Stimulated activated CD4-positive, alpha-beta T cell treated with anti-CD3 and anti-CD28 coated beads, Interleukin-1b, Interleukin-23, amount 100 ng/mL, for 1 hour (primary cell): ENCODE data around the gene PEAK1.

Experiments used
- DNase-seq, 2 donors: peaks; one replicate each; pipeline ENCODE4 v3.0.0-alpha.2; 2020; ENCODE audit warnings: low read depth in 2 of 2

The PEAK1 gene, protein sequence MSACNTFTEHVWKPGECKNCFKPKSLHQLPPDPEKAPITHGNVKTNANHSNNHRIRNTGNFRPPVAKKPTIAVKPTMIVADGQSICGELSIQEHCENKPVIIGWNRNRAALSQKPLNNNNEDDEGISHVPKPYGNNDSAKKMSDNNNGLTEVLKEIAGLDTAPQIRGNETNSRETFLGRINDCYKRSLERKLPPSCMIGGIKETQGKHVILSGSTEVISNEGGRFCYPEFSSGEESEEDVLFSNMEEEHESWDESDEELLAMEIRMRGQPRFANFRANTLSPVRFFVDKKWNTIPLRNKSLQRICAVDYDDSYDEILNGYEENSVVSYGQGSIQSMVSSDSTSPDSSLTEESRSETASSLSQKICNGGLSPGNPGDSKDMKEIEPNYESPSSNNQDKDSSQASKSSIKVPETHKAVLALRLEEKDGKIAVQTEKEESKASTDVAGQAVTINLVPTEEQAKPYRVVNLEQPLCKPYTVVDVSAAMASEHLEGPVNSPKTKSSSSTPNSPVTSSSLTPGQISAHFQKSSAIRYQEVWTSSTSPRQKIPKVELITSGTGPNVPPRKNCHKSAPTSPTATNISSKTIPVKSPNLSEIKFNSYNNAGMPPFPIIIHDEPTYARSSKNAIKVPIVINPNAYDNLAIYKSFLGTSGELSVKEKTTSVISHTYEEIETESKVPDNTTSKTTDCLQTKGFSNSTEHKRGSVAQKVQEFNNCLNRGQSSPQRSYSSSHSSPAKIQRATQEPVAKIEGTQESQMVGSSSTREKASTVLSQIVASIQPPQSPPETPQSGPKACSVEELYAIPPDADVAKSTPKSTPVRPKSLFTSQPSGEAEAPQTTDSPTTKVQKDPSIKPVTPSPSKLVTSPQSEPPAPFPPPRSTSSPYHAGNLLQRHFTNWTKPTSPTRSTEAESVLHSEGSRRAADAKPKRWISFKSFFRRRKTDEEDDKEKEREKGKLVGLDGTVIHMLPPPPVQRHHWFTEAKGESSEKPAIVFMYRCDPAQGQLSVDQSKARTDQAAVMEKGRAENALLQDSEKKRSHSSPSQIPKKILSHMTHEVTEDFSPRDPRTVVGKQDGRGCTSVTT (N-terminal part only)

DNA sequence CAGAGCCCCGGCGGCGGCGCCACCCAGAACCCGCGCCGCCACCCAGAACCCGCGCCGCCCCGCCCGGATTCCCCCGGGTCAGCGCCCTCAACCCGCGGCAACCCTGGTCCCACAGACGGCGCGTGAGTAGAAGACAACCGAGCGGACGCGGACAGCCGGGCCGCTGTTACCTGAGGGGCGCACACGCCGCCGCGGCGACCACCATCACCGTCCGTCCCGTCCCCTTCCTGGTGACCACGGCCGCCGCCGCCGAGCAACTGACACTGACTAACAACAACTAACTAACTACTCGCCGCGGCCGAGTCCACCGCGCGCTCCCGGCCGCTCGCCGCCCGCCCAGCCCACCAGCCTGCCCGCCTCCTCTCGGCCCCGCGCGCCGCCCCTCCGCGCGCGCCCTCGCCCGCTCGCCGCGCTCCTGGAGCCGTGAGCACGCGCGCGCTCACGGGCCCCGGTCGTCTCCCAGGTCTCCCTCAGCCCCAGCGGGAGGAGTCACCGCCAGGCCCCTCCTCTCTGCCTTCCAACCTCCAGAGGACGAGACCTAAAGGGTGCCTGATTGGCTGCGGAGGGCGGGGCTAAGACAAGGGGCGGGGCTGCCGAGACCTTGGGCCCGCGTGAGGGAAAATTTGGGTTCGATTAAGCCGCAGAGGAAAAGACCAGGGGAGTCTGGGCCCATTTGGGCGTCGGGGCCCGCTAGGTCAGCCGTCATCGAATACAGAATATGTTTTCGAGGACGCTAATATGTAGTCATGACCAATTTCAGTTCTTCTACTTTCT, at the start of gene PEAK1:
Gene PEAK1, minus strand, starts transcription at position 269 of the 774 bp plus-strand sequence. CDS start 238,178 bp downstream, outside the sequence.
- peak; percentile 99 for DNase-seq

DNA sequence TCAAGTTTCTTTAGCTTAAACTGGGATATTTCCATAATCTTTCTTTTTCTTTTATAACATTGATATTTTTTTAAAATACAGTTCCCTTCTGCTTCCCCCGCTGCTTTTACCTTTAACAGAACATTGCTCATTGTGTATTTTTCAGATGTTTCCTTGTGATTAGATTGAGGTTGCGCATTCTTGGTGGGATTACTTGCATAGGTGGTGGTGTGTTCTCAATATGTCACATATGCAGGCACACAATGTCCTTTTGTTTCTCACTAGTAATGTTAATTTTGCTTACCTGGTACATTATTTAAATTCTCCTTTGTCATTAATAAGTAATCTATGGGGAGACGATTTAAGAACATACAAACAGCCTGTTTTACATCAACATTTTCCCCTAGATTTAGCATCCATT, 49.0 kb upstream of the PEAK1 start:
- DNase-seq, result no peak

DNA sequence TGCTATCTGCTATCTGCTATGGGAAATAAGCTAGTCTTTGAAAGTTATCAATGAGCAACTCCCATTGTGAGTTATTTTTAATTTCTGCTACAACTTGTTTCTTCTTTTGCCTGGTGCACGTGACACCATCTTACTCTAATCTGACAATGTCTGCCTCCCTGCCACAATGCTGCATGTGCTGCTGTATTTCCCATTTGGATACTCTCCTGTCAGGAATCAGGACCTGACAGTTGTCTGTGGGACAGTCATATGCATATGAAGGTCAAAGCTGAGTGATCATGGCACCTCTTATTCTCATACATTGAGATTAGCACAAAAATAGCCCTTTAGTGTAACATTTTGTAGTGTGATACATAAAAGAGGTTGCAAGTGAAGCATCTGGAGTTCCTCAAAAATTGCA, 46.6 kb upstream of the PEAK1 start:
- no peak for DNase-seq

DNA sequence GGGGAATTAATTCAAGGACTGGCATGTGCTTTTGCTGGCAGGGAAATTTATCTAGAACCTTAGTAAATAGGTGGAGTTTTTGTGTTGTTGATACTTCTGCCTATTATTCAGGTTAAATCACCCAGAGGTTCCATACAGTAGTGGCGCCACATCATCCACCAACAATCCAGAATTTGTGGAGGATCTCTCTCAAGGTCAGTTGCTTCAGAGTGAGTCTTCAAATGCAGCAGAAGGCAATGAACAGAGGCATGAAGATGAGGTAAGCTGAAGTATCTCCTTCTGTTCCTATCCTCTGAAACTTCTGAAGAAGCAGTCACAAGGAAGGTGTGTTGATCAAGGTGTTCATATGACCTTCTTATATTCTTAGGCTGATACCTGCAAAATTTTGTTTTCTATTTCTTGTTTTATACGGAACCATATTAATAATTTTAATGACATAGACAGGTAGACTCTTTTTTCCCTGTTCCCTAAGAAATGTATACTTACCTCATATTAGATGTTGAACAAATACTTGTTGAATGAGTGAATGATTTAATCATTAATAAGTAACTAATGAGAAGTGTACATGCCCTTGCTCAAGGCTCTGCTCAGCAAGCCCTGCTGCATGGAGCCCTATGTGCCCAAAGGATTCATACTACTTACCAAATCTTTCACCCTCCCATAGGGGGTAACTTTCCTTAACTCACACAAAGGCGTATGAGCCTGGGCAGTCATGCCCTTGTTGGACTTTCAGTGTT, 44.4 kb upstream of the PEAK1 start:
- DNase-seq, result no peak

DNA sequence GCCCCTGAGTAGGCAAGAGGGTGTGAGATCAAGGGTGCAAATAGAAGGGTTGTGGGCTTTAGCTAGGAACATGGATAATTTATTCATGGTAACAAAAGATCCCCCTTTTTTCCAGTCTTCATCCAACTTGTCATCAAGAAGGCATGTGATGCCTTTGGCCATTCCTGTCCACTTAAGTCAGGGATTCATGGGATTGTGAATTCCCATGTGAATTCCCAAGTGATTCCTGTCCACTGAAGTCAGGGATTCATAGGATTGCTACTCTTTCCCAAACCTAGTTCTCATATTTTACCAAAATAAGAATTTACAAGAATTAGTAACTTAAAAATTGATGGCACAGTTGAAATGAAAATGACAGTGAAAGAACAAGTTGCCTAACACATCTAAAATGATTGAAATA, 41.6 kb upstream of the PEAK1 start:
- DNase-seq, result no peak

DNA sequence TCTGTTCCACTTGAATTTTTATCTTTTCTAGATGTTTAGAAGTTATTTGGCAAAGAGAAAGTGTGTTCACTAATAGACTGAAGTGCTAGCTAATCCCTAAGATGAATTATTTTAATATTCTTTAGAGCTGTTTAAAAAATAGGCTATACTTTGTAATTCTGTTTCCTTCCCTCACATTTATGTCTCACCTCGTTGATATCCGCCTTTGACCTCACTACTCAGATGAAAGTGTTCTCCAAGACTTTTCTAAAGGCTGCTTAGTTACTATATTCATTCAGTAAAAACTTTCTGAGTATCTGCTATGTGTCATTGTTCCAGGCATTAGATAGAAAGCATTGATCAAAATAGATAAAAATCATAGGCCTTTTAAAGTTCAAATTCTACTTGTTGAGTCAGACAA, 39.1 kb upstream of the PEAK1 start:
- DNase-seq, result no peak

DNA sequence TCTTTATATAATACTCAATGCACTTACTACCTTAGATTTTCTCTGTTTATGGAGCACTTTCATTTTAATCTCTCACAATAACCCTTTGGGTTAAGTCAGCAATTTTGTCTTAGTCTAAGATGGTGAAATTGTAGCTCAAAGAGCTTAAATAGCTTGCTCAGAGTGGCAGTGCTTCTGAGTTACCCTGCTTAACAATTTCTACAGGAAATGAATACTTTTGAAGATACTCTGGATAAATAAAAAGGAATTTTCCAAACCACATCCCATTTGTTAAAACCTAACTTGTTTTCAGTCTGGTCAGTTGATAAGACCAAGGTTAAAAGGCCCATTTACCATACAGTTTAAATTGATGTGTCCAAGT, 38.0 kb upstream of the PEAK1 start:
- DNase-seq, result no peak

DNA sequence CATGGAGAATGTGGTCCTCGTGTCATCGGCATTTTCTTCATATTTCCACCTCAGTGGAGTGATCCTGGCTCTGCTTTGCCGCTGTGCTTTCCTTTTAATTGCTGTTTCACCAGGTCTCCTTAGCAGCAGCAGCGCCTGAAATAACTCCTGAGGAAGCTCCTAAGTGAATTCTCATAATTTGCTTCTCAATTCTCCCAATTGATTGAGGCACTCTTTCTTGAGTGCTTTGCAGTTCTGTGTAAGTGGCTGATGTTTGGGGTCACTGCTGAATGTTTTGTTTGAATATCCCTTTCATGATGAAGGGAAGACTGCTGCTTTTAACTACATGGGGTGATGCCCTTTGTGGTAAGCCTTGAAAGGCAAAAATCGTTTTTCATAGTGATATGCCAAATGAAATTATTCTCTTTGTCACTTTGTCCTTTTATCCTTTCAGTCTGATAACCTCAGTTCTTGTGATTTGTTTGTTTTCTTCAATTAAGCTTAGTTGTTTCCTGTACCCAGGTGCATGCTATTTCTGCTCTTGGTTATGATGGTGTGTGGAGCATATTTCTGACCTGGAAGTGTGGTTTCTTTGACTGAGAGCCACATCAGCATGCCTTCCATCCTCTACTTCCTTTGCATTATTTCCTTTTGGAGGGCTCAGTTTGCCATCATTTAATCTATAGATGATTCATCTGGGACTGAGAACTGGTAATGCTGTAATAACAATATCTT, 37.4 kb upstream of the PEAK1 start:
- no peak for DNase-seq

DNA sequence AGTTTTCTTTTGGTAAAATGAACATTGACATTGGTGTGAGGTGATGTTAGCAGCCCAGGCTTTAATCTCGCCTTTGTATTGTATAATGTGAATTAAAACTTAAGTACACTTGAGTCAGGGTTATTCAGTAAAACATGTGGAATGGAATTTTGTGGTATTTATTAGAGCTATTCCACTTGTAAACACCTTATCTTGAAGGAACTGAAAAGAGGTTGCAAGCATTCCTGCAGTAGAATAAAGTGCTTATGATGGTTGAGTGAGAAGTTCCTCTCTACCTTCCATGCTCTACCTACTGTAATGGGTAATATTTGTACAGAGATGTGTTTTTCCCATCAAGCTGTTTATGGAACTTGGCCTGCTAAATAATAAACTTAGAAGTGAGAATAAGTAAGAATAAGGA, 36.8 kb upstream of the PEAK1 start:
- DNase-seq, result no peak

DNA sequence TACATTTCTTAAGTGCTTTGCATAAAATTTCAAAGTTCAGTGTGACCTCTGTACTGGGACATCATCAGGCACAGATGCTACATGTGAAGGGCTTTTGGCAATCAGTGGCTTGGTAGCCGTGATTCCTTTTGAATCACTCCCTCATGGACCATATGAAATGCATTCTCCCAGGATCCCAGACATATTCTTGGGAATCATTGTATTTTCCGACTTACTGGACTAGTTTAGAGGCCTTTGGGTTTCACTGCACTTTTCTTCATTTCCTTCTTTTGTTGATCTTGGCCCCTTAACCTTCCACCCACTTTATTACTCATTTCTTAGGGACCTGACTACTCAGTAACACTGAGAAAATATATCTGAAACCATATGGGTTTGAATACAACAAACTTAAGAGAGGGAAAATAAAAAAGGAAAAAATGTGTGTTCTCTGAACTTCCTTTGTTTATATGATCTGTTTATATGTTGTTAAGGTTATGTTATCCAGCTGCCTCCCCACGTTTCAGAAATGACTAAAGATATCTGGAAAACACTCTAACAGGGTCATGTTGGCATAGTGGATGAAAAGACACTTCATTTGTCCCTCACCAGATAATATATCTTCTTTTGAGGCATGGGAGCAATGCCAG, 35.9 kb upstream of the PEAK1 start:
- no peak for DNase-seq

DNA sequence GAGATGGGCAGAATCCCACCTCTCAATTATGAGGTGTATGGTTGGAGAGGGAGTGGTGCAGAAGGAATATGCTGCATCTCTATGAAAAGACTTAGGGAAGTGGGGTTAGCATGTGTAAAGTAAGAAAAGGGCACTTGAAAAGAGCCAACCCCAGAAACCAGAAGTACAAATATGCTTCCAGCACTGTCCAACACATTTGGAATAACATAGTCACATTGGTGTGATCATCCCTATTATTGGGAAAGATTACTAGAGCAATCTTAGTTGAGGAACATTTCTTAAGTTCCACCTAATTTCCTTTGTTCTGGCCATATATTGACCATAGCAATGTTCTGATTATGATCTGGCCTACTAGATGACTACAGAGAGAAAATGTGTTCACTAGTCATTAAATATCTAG, 35.0 kb upstream of the PEAK1 start:
- no peak for DNase-seq

DNA sequence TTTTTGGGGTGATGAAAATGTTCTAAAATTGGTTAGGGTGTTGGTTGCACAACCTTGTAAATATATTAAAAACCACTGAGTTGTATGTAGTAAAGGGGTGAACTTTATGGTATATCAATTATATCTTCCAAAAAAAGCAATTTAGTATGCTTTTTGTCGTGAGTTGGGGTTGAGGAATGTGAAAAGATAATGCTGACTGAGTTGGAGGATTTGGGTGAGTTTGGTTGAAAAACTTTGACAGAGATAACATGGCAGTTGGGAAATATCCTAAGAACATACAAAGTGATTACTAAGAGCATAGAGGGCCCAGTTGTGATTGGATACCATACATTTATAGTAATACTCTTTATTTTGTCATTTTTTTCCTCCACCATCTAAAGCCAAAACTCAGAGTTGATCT, 34.4 kb upstream of the PEAK1 start:
- DNase-seq, result no peak

DNA sequence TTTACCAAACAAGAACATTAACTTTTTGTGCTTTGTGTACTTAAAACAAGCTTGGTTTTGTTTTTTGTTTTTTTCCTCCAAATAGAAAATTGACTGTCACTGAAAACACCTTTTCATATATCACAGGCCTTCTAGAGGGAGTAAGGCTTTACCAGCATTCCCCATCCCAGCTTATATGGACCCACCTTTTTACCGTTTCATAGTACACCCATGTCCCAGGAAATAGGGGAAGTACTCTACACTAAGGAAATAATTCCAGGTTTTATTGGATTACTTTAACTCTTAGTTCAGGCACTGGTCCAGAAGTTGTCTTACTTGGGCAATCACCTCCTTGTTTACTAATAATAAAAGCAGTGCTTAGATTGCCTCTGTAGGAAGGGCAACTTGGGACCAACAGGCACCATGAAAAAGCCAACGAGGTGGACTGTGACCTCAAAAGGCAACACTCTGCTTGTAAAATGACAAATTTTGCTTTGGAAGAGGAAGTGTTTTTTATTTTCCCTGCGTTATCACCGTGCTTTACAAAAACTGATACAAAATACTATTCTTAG, 27.0 kb upstream of the PEAK1 start:
- DNase-seq, result no peak

DNA sequence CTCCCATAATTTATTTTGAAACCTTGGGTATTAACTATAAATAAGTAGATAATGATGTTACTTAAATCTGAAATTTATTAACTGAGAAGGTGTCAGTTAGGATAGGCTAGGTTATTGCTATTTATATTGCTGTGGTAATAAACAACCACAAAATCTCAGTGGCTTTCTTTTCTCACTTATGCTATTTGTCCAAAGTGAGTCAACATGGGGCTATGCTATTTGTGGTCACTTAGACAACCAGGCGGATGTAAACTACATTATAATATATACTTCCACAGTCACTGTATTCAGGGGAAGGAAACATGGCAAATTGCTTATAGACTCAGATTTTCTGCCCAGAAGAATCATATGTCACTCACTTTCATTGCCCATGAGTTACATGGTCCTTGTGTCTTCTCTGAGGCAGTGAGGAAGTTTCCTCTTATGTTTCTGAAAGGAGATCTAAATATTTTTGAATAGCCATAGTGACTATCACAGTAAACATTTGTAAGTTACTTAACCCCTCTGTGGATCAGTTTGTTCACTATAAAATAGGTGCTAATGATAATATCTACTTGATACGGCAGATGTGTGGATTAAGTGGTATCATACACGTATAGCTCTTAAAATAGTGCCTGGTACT, 20.6 kb upstream of the PEAK1 start:
- no peak for DNase-seq

DNA sequence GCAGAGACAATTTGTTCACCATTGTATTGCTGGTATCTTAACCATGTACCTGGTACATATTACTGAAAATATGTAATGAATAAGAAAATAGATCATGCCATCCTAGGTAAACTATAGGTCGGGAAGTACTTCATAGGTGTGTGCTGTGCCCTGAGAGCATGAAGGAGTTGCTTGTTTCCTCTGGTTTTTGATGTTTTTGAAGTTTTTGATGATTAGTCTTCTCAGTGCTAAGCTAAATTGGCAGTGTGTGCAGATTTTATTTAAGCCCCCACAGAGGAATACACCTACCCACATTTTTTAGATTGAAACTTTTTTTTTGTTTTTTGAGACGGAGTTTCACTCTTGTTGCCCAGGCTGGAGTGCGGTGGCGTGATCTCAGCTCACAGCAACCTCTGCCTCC, 17.4 kb upstream of the PEAK1 start:
- DNase-seq, result no peak

DNA sequence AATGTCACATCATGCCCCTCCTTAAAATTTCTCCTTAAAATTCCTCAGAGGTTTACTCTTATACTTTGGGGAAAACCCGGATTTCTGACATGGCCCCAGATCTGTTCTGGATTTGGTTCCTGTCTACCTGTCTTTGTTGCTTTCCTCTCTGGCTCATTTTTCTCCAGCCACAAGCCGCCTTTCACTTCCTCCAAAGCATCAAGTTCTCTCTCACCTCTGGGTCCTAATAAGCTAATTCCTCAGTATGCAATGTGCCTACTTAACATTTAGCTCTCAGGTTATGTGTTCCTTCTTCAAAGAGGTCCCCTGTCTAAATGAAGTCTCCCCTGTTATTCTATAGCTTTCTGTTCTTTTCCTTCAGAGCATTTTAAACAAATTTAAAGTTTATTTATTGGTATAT, 16.9 kb upstream of the PEAK1 start:
- DNase-seq, result no peak

DNA sequence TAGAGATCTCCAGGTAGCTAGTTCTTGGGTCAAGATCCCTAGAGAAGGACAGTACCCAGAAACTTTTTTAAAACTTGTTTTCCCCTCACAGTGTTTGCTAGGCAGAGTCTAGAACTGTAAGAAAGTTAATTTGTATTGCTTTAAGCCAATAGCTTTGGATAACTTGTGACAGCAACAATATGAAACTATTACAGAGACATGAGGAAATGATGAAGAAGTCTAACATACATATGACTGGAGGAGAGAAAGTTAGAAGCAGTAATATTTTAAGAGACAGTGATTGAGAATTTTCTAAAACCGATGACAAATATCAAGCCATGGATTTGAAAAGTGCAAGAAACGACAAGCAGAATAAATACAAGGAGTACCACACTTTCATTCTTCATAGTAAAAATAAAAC, 10.7 kb upstream of the PEAK1 start:
- no peak for DNase-seq

DNA sequence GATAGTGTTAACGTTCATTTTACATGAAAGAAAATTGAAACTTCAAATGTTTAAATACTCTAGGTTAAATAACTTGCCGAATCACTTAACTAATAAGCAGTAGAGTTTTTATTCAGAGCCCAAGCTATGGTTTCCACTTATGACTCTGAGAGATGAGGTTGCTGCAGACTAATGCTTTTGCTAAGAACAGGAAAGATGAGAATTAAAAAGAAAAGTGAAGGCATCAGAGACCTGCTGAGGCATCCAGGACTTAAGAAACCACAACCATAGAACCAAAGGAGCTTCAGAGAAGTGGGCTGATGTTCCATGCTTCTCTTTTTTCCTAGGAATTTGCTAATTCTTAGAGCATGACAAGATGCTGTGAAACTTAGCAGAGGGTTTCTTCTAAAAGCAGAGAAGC, 10.3 kb upstream of the PEAK1 start:
- no peak for DNase-seq

DNA sequence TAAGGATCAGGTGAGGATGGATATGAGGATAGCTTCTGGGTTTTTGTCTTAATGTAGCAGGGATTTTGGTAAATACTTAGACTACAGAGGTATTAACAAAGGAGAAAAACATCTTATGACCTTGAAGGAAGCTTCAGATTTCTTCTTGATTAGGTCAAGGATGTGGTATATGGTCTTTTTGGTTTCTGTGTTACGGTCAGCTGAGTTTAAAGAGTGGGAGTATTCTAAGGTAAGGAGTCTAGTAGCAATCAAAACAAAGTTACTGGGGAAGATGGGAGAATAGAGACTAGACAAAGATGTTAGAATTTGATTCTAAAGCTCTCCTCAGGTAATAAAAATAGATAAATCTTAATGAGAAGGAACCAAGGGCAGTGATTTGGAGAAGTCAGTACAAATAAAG, 7.0 kb upstream of the PEAK1 start:
- no peak for DNase-seq
